Measurements from ENCODE around the gene HNRNPDL. TPM values are rescaled to one million over a fixed set of nuclear protein-coding genes. Genes with fewer than 3 reads are reported as not detected.

The HNRNPDL gene
- total RNA-seq, 1 experiment from 2014 or later, result 346 TPM

DNA sequence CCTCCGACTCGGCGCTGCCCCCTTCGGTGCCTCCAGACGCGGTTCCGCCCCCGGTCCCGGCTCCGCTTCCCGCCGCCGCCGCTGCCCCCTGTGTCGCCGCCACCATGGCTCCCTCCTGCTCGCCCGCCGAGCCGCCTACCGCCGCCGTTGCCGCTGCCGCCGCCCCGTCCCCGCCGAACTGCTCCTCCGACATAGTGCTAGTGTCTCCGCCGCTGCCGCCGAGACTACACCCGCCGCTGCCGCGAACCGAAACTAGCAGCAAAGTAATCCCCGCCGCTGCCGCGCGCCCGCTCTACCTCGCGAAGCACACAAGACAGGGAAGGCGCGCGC is 56.8 kb downstream of the HNRNPDL start (continued):
- TF ChIP-seq, protein P1, sequence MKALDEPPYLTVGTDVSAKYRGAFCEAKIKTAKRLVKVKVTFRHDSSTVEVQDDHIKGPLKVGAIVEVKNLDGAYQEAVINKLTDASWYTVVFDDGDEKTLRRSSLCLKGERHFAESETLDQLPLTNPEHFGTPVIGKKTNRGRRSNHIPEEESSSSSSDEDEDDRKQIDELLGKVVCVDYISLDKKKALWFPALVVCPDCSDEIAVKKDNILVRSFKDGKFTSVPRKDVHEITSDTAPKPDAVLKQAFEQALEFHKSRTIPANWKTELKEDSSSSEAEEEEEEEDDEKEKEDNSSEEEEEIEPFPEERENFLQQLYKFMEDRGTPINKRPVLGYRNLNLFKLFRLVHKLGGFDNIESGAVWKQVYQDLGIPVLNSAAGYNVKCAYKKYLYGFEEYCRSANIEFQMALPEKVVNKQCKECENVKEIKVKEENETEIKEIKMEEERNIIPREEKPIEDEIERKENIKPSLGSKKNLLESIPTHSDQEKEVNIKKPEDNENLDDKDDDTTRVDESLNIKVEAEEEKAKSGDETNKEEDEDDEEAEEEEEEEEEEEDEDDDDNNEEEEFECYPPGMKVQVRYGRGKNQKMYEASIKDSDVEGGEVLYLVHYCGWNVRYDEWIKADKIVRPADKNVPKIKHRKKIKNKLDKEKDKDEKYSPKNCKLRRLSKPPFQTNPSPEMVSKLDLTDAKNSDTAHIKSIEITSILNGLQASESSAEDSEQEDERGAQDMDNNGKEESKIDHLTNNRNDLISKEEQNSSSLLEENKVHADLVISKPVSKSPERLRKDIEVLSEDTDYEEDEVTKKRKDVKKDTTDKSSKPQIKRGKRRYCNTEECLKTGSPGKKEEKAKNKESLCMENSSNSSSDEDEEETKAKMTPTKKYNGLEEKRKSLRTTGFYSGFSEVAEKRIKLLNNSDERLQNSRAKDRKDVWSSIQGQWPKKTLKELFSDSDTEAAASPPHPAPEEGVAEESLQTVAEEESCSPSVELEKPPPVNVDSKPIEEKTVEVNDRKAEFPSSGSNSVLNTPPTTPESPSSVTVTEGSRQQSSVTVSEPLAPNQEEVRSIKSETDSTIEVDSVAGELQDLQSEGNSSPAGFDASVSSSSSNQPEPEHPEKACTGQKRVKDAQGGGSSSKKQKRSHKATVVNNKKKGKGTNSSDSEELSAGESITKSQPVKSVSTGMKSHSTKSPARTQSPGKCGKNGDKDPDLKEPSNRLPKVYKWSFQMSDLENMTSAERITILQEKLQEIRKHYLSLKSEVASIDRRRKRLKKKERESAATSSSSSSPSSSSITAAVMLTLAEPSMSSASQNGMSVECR (CRISPR knock-in tag; IDR thresholded peaks at IDR 0.05; ENCODE audit: borderline replicate concordance), result peak; percentile 68; the same call in 1 of the 2 replicates
- TF ChIP-seq ZNF423 (CRISPR knock-in tag; IDR thresholded peaks at IDR 0.05), result no peak
- TF ChIP-seq, protein P2, sequence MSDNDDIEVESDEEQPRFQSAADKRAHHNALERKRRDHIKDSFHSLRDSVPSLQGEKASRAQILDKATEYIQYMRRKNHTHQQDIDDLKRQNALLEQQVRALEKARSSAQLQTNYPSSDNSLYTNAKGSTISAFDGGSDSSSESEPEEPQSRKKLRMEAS (CRISPR knock-in tag; IDR thresholded peaks at IDR 0.05), result no peak
- TF ChIP-seq CREB1 (CRISPR knock-in tag; IDR thresholded peaks at IDR 0.05), result no peak
- TF ChIP-seq MYBL2 (CRISPR knock-in tag; IDR thresholded peaks at IDR 0.05), result no peak; the same call in 1 of the 2 replicates
- TF ChIP-seq ZNF671 (CRISPR knock-in tag; IDR thresholded peaks at IDR 0.05), result peak; percentile 77; the same call in 1 of the 2 replicates
- TF ChIP-seq SMAD4 (CRISPR knock-in tag; IDR thresholded peaks at IDR 0.05), result 0 out of 2 replicates have a peak, but pooled peaks have one; percentile 18
- no peak for TF ChIP-seq ZNF121 (CRISPR knock-in tag; IDR thresholded peaks at IDR 0.05)
- no peak for TF ChIP-seq EMX1 (CRISPR knock-in tag; IDR thresholded peaks at IDR 0.05)
- peak; percentile 64; the same call in 1 of the 2 replicates for TF ChIP-seq KAT7 (CRISPR knock-in tag; IDR thresholded peaks at IDR 0.05; ENCODE audit: borderline replicate concordance)
- TF ChIP-seq, protein P3, sequence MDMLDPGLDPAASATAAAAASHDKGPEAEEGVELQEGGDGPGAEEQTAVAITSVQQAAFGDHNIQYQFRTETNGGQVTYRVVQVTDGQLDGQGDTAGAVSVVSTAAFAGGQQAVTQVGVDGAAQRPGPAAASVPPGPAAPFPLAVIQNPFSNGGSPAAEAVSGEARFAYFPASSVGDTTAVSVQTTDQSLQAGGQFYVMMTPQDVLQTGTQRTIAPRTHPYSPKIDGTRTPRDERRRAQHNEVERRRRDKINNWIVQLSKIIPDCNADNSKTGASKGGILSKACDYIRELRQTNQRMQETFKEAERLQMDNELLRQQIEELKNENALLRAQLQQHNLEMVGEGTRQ (CRISPR knock-in tag; IDR thresholded peaks at IDR 0.05), result no peak
- no peak for TF ChIP-seq ZNF416 (CRISPR knock-in tag; IDR thresholded peaks at IDR 0.05)
- TF ChIP-seq, protein P4, sequence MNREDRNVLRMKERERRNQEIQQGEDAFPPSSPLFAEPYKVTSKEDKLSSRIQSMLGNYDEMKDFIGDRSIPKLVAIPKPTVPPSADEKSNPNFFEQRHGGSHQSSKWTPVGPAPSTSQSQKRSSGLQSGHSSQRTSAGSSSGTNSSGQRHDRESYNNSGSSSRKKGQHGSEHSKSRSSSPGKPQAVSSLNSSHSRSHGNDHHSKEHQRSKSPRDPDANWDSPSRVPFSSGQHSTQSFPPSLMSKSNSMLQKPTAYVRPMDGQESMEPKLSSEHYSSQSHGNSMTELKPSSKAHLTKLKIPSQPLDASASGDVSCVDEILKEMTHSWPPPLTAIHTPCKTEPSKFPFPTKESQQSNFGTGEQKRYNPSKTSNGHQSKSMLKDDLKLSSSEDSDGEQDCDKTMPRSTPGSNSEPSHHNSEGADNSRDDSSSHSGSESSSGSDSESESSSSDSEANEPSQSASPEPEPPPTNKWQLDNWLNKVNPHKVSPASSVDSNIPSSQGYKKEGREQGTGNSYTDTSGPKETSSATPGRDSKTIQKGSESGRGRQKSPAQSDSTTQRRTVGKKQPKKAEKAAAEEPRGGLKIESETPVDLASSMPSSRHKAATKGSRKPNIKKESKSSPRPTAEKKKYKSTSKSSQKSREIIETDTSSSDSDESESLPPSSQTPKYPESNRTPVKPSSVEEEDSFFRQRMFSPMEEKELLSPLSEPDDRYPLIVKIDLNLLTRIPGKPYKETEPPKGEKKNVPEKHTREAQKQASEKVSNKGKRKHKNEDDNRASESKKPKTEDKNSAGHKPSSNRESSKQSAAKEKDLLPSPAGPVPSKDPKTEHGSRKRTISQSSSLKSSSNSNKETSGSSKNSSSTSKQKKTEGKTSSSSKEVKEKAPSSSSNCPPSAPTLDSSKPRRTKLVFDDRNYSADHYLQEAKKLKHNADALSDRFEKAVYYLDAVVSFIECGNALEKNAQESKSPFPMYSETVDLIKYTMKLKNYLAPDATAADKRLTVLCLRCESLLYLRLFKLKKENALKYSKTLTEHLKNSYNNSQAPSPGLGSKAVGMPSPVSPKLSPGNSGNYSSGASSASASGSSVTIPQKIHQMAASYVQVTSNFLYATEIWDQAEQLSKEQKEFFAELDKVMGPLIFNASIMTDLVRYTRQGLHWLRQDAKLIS (CRISPR knock-in tag; IDR thresholded peaks at IDR 0.05; ENCODE audit: borderline replicate concordance), result no peak
- TF ChIP-seq, protein P5, sequence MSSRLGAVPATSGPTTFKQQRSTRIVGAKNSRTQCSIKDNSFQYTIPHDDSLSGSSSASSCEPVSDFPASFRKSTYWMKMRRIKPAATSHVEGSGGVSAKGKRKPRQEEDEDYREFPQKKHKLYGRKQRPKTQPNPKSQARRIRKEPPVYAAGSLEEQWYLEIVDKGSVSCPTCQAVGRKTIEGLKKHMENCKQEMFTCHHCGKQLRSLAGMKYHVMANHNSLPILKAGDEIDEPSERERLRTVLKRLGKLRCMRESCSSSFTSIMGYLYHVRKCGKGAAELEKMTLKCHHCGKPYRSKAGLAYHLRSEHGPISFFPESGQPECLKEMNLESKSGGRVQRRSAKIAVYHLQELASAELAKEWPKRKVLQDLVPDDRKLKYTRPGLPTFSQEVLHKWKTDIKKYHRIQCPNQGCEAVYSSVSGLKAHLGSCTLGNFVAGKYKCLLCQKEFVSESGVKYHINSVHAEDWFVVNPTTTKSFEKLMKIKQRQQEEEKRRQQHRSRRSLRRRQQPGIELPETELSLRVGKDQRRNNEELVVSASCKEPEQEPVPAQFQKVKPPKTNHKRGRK (CRISPR knock-in tag; IDR thresholded peaks at IDR 0.05; ENCODE audit: borderline replicate concordance), result no peak
- TF ChIP-seq, protein P6, sequence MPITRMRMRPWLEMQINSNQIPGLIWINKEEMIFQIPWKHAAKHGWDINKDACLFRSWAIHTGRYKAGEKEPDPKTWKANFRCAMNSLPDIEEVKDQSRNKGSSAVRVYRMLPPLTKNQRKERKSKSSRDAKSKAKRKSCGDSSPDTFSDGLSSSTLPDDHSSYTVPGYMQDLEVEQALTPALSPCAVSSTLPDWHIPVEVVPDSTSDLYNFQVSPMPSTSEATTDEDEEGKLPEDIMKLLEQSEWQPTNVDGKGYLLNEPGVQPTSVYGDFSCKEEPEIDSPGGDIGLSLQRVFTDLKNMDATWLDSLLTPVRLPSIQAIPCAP (CRISPR knock-in tag; IDR thresholded peaks at IDR 0.05), result no peak
- no peak for TF ChIP-seq CBFB (CRISPR knock-in tag; IDR thresholded peaks at IDR 0.05; ENCODE audit: low read depth)
- TF ChIP-seq, protein P7, sequence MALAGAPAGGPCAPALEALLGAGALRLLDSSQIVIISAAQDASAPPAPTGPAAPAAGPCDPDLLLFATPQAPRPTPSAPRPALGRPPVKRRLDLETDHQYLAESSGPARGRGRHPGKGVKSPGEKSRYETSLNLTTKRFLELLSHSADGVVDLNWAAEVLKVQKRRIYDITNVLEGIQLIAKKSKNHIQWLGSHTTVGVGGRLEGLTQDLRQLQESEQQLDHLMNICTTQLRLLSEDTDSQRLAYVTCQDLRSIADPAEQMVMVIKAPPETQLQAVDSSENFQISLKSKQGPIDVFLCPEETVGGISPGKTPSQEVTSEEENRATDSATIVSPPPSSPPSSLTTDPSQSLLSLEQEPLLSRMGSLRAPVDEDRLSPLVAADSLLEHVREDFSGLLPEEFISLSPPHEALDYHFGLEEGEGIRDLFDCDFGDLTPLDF (CRISPR knock-in tag; IDR thresholded peaks at IDR 0.05), result no peak
- TF ChIP-seq, protein P8, sequence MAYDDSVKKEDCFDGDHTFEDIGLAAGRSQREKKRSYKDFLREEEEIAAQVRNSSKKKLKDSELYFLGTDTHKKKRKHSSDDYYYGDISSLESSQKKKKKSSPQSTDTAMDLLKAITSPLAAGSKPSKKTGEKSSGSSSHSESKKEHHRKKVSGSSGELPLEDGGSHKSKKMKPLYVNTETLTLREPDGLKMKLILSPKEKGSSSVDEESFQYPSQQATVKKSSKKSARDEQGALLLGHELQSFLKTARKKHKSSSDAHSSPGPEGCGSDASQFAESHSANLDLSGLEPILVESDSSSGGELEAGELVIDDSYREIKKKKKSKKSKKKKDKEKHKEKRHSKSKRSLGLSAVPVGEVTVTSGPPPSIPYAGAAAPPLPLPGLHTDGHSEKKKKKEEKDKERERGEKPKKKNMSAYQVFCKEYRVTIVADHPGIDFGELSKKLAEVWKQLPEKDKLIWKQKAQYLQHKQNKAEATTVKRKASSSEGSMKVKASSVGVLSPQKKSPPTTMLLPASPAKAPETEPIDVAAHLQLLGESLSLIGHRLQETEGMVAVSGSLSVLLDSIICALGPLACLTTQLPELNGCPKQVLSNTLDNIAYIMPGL (CRISPR knock-in tag; IDR thresholded peaks at IDR 0.05), result 0 out of 2 replicates have a peak, but pooled peaks have one; percentile 5
- TF ChIP-seq RORB (CRISPR knock-in tag; IDR thresholded peaks at IDR 0.05), result no peak
- TF ChIP-seq, protein P9, sequence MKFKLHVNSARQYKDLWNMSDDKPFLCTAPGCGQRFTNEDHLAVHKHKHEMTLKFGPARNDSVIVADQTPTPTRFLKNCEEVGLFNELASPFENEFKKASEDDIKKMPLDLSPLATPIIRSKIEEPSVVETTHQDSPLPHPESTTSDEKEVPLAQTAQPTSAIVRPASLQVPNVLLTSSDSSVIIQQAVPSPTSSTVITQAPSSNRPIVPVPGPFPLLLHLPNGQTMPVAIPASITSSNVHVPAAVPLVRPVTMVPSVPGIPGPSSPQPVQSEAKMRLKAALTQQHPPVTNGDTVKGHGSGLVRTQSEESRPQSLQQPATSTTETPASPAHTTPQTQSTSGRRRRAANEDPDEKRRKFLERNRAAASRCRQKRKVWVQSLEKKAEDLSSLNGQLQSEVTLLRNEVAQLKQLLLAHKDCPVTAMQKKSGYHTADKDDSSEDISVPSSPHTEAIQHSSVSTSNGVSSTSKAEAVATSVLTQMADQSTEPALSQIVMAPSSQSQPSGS (CRISPR knock-in tag; IDR thresholded peaks at IDR 0.05; ENCODE audit: borderline replicate concordance, low read depth), result no peak
- peak; percentile 73; the same call in 1 of the 2 replicates for TF ChIP-seq FOXP1 (CRISPR knock-in tag; IDR thresholded peaks at IDR 0.05; ENCODE audit: borderline replicate concordance)
- TF ChIP-seq RELA (CRISPR knock-in tag; IDR thresholded peaks at IDR 0.05; ENCODE audit: borderline replicate concordance), result 0 out of 2 replicates have a peak, but pooled peaks have one; percentile 45

Data from WTC11 (cell line).